Measurements from ENCODE around the gene ZFYVE1. TPM values are rescaled to one million over a fixed set of nuclear protein-coding genes. Genes with fewer than 3 reads are reported as not detected.
"Not testable (repeated sequence)": the region's sequence is repeated elsewhere in the genome, so short reads cannot be mapped to it uniquely, and the experiment has no call there.

Gene ZFYVE1
- total RNA-seq, 1 experiment from 2014 or later: 6.6 TPM

GRCh38 chr14:73007835-73008234, 19.1 kb downstream of the ZFYVE1 start:
- no peak for DNase-seq (ENCODE audit: low read depth)

GRCh38 chr14:73004641-73005040, 22.3 kb downstream of the ZFYVE1 start:
- DNase-seq (ENCODE audit: low read depth): not testable (repeated sequence)

- DNase-seq (ENCODE audit: low read depth): no peak
These were observed 23.2 kb downstream of the ZFYVE1 start for GRCh38 chr14:73003681-73004080.

- no peak for DNase-seq (ENCODE audit: low read depth)
These were observed 26.8 kb downstream of the ZFYVE1 start for GRCh38 chr14:73000073-73000472.

- no peak for DNase-seq (ENCODE audit: low read depth)
These were observed 27.6 kb downstream of the ZFYVE1 start for GRCh38 chr14:72999316-72999715.

GRCh38 chr14:72998252-72998903, 28.5 kb downstream of the ZFYVE1 start:
- DNase-seq (ENCODE audit: low read depth): no peak

GRCh38 chr14:72996916-72997315, 30.0 kb downstream of the ZFYVE1 start:
- no peak for DNase-seq (ENCODE audit: low read depth)

GRCh38 chr14:72990171-72990570, 36.7 kb downstream of the ZFYVE1 start:
- no peak for DNase-seq (ENCODE audit: low read depth)

GRCh38 chr14:72986857-72987256, 40.0 kb downstream of the ZFYVE1 start:
- DNase-seq (ENCODE audit: low read depth): no peak

GRCh38 chr14:72986214-72986613, 40.7 kb downstream of the ZFYVE1 start:
- no peak for DNase-seq (ENCODE audit: low read depth)

GRCh38 chr14:72982146-72982708, 44.7 kb downstream of the ZFYVE1 start:
- no peak for DNase-seq (ENCODE audit: low read depth)

GRCh38 chr14:72980863-72981262, 46.0 kb downstream of the ZFYVE1 start:
- no peak for DNase-seq (ENCODE audit: low read depth)

- no peak for DNase-seq (ENCODE audit: low read depth)
These were observed 48.0 kb downstream of the ZFYVE1 start for GRCh38 chr14:72978856-72979255.

GRCh38 chr14:72975770-72976169, 51.1 kb downstream of the ZFYVE1 start:
- peak; percentile 6 for DNase-seq (ENCODE audit: low read depth)

GRCh38 chr14:72974661-72975060, 52.2 kb downstream of the ZFYVE1 start:
- DNase-seq (ENCODE audit: low read depth): no peak

- no peak for DNase-seq (ENCODE audit: low read depth)
These were observed 56.0 kb downstream of the ZFYVE1 start for GRCh38 chr14:72970824-72971434.

GRCh38 chr14:72970058-72970630, 56.8 kb downstream of the ZFYVE1 start:
- no peak for DNase-seq (ENCODE audit: low read depth)

- DNase-seq (ENCODE audit: low read depth): no peak
These were observed 58.6 kb downstream of the ZFYVE1 start for GRCh38 chr14:72968316-72968715.

GRCh38 chr14:72966038-72966437, 60.9 kb downstream of the ZFYVE1 start:
- no peak for DNase-seq (ENCODE audit: low read depth)

GRCh38 chr14:72965249-72965648, 61.7 kb downstream of the ZFYVE1 start:
- DNase-seq (ENCODE audit: low read depth): peak; percentile 69

GRCh38 chr14:72962829-72963312, 64.0 kb downstream of the ZFYVE1 start:
- DNase-seq (ENCODE audit: low read depth): peak; percentile 95

GRCh38 chr14:72962336-72962754, 64.6 kb downstream of the ZFYVE1 start:
- DNase-seq (ENCODE audit: low read depth): peak; percentile 48

Data from HT1080 (cell line).